ENCODE data around the gene MRPL41.

- TF ChIP-seq CTCF (IDR thresholded peaks at IDR 0.05): no peak
- TF ChIP-seq POLR2AphosphoS5 (IDR thresholded peaks at IDR 0.05): no peak
Observed at GRCh38 chr9:137540536-137540935, 11.1 kb upstream of the MRPL41 start.
